Cardiac septum (tissue), 1 donor: ENCODE measurements around the gene CFLAR. TPM values are rescaled to one million over a fixed set of nuclear protein-coding genes. Genes with fewer than 3 reads are reported as not detected.
"Not testable (repeated sequence)": the region's sequence is repeated elsewhere in the genome, so short reads cannot be mapped to it uniquely, and the experiment has no call there.

Experiments
- DNase-seq: peaks from one replicate; pipeline ENCODE4 v3.0.0-alpha.2; 2020; ENCODE audit warnings: low spot score
- intact Hi-C: fragments of 100-400 bp; cut with DNase I; formaldehyde crosslinking; loops from one replicate; pipeline ENCODE4 v1.14.0; 2022
- total RNA-seq: library from RNA; stranded (reverse); fragmentation: NEBNext Ultra II Directional; extraction: Animal tissue kit (Norgen Biotek cat#: 25700); gene quantifications from one replicate; pipeline ENCODE4 v1.2.1, GENCODE V29; 2021
- donor health status: DM: no; HTN: no; CAD: no.

Gene CFLAR
- total RNA-seq, 1 donor from 2014 or later = 193 TPM

- DNase-seq = not testable (repeated sequence)
- intact Hi-C loops = loop anchor here (1.0 to 2.0 kb wide), 3 partner anchors 41 to 253 kb away; partner anchors contain the start of genes CLK1 and HYCC2
Measured at GRCh38 chr2:201117735-201118094, 1.8 kb downstream of the CFLAR start.

GRCh38 chr2:201118121-201118960 is 2.4 kb downstream of the CFLAR start:
- DNase-seq = peak; percentile 95
- intact Hi-C loops = loop anchor here (1.0 to 2.0 kb wide), 2 partner anchors 40 to 254 kb away; partner anchors contain the start of gene CLK1

DNA sequence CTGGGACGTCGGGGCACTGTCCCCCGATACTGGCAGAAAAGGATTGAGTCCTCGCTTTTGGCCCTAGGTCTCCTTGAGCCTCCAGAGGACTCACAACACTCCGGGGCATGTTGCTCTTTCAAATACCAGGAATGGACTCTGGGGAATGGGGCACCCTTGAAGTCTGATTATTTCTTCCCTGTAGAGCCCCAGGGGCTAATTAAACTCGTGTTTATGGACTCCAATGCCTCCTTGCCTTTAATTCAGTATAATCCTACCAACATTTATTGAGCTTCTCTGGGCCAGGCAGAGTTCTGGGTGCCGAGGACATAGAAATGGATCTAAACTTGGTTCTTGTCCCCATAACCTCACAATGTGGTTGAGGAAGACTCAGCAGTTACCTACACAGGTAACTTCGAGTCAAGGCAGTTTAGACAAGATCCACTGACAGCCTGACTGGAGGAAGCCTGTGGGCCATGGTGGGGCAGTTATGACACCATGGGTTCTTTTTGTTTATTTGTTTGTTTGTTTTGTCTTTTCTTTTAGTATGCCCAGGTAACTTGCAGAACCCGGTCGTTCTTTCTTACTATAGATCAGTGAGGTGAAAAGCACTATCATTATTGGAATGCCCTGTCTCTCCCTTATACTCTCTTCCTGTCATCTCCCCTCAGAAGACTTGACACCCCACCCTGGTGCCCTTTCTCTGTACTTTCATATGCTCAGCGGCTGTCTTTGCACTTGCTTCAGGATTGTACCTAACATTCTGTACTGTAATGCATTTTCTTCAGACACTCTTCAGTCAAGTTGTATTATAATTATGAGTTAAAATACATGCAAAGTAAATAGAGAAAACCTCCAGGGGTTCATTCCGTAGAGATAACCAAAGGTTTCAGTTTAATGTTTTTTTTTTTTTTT is 3.2 kb downstream of the CFLAR start:
- intact Hi-C loops = loop anchor here (1.0 to 2.0 kb wide), 2 partner anchors 39 to 254 kb away; partner anchors contain the start of gene CLK1

DNA sequence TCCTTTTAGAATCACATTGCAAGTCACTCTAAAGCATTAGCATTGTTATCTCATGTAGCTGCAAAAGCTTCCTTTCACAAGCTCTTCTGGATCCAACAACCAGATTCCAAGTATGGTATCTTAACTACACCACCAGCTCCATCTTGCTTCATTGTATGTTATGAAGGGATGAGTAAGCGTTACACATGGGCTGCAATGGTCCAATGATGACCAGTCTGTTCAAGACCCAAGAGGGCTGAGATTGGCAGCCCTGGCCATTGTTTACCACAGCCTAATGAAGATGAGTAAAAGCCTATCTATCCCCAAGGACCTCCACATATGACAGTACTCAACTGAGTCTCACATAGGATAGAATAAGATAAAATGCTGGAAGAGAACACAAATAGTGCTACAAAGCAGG is 6.3 kb downstream of the CFLAR start:
- no peak for DNase-seq
- intact Hi-C loops = no loop called here

More for the DNA sequence above, 3.2 kb downstream of the CFLAR start:
- no peak for DNase-seq

- no peak for DNase-seq
- intact Hi-C loops = no loop called here
Measured at GRCh38 chr2:201126308-201127151, 10.6 kb downstream of the CFLAR start.

- intact Hi-C loops = no loop called here
- no peak for DNase-seq
Measured at GRCh38 chr2:201127152-201127511, 11.2 kb downstream of the CFLAR start.

DNA sequence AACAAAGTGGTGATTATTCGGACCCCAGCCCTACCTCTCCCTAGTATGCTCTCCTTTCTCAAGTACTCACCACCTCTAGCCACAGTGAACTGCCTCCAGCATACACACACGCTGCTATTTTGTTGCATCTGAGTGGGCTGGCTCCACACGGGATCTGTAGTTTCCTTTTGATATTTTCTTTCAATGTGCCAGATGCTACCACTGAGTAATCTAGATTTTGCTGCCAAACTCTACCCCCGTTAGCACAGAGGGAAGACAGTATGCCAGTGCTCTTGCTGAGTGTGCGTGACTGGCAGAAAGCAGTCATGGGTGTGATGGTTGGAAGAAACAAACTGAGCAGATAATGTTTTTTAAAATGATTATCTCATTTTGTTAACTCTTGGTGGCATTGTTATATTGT is 11.6 kb downstream of the CFLAR start:
- intact Hi-C loops = no loop called here
- DNase-seq = no peak

- no peak for DNase-seq
- intact Hi-C loops = no loop called here
Measured at GRCh38 chr2:201128033-201128432, 12.1 kb downstream of the CFLAR start.

DNA sequence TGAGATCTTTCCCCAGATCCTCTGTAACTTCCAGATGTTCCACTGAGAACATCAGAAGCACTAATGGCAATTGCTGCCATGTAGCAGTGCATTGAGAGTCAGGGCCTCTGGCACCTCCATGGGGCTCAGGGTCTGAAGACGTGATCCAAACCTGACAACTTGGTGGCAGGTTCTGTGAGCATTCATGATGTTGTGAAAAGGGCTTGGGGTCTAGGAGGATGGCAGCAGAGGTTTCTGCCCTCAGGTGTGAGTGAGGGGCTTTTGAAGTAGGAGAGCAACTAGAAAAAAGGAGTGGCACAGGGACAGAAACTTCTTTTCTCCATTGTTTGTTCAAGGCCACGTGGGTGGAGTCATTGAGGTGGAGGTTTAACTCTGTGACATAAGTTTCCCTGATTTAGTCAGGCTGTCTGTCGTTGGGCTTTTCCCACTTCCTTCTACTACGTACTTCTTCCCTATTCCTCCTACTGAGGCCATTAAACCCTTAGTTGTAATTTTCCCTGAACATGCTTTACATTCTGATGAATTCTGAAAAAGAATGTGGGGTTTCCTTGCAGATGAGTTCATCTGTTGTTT is 13.1 kb downstream of the CFLAR start:
- no peak for DNase-seq
- intact Hi-C loops = no loop called here

DNA sequence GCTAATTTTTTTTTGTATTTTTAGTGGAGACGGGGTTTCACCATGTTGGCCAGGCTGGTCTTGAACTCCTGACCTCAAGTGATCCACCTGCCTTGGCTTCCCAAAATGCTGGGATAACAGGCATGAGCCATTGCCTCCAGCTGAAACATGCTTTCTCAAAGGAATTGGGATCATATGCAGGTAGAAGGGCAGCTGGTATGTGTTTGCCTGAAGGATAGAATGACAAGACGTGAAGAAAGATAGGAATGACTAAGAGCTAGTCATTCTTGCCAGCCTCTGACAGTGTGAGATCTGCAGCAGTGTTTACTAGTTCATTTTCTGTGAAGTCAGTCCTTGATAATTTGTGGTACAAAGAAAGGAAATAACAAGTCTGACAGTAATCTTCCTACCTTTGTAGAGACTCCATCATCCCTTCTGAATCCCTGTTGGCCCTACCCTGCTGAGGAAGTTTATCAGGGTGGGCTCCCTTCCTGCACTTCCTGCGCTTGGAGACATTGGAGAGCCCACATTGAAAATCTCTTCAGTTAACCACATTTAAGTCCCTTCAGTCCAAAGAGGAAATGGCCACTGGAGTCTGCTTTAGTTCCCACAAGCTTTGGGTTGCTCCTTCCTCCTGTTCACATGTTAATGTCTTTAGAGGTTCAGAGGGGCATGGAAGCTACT is 14.7 kb downstream of the CFLAR start:
- DNase-seq = no peak
- intact Hi-C loops = no loop called here

- intact Hi-C loops = no loop called here
- no peak for DNase-seq
Measured at GRCh38 chr2:201132518-201132917, 16.6 kb downstream of the CFLAR start.

GRCh38 chr2:201135386-201135785 is 19.4 kb downstream of the CFLAR start:
- no peak for DNase-seq
- intact Hi-C loops = no loop called here

GRCh38 chr2:201136889-201137321 is 20.9 kb downstream of the CFLAR start:
- intact Hi-C loops = no loop called here

GRCh38 chr2:201137505-201138400 is 21.8 kb downstream of the CFLAR start:
- intact Hi-C loops = no loop called here
- DNase-seq = no peak

More at GRCh38 chr2:201136889-201137321, 20.9 kb downstream of the CFLAR start:
- no peak for DNase-seq

DNA sequence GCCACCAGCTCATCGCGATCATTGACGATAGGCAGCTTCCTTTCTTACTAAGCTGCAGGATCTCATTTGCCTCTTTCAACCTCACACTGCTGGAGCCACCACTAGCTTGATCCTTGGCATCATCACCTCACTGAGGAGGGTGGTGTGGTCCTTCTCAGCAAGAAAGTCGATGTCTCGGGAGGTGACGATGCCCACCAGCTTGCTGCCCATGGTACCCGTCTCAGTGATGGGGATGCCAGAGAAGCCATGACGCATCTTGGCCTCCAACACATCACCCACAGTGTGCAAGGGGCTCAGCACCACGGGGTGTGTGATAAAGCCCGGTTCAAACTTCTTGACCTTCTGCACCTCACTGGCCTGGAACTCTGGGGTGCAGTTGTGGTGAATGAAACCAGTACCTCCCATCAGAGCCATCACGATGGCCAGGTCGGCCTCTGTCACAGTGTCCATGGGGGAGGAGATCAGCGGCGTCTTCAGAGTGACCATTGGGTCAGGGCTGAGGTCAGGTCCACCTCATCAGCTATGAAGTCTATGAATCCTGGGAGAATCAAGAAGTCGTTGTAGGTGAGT is 22.5 kb downstream of the CFLAR start:
- no peak for DNase-seq
- intact Hi-C loops = no loop called here

GRCh38 chr2:201138986-201139781 is 23.2 kb downstream of the CFLAR start:
- DNase-seq, intact Hi-C loops: not testable (repeated sequence)
